NT2/D1 (cell line): ENCODE measurements around the gene DOCK1.

Experiments used
- DNase-seq: peaks from one replicate; pipeline ENCODE4 v3.0.0-alpha.2; 2011; ENCODE audit warnings: low read depth, low spot score
- H3K27me3 ChIP-seq: 2 replicates; pipeline ENCODE4 v1.6.0; 2011; ENCODE audit warnings: mild to moderate bottlenecking; ENCODE audit not compliant: insufficient read length, insufficient read depth
- H3K36me3 ChIP-seq: 2 replicates; pipeline ENCODE4 v1.6.1; 2011; ENCODE audit warnings: mild to moderate bottlenecking, low read length, mixed read lengths; ENCODE audit not compliant: insufficient read depth, insufficient read length
- H3K4me1 ChIP-seq: 2 replicates; pipeline ENCODE4 v1.5.1; 2011; ENCODE audit not compliant: insufficient read depth, insufficient read length
- H3K4me3 ChIP-seq: 2 replicates; pipeline ENCODE4 v1.5.1; 2011; ENCODE audit warnings: low read depth; ENCODE audit not compliant: insufficient read length
- H3K9ac ChIP-seq: 2 replicates; pipeline ENCODE4 v1.6.0; 2011; ENCODE audit warnings: low read depth; ENCODE audit not compliant: insufficient read length
- H3K9me3 ChIP-seq: 2 replicates; pipeline ENCODE4 v1.5.1; 2011; ENCODE audit warnings: mild to moderate bottlenecking, low read length; ENCODE audit not compliant: insufficient read depth
- SUZ12 ChIP-seq: IDR thresholded peaks from 2 replicates; pipeline ENCODE4 v1.6.1; 2011; ENCODE audit not compliant: insufficient read length, insufficient read depth; ENCODE audit errors: extremely low read depth
- YY1 ChIP-seq: IDR thresholded peaks from 2 replicates; pipeline ENCODE4 v1.6.1; 2011; ENCODE audit not compliant: insufficient read length, insufficient read depth
- ZNF274 ChIP-seq: IDR thresholded peaks from 2 replicates; pipeline ENCODE4 v1.6.1; 2011; ENCODE audit warnings: mild to moderate bottlenecking, low read depth, low read length

Gene DOCK1

GRCh38 chr10:127071126-127071525 is 165.9 kb downstream of the DOCK1 start:
- Histone ChIP-seq H3K4me1 (no peaks in the 10 kb centered on the region), H3K36me3 (peaks cover 37% of the 10 kb centered on the region), H3K9ac (no peak overlapping the region), H3K4me3 (no peak overlapping the region), H3K9me3 (no peaks in the 10 kb centered on the region), H3K27me3 (no peaks in the 10 kb centered on the region)
- no peak for DNase-seq
- no peak for TF ChIP-seq YY1
- TF ChIP-seq SUZ12: no peak
- TF ChIP-seq ZNF274: no peak

GRCh38 chr10:127073666-127074065 is 168.4 kb downstream of the DOCK1 start:
- no peak for TF ChIP-seq YY1
- no peak for TF ChIP-seq SUZ12
- TF ChIP-seq ZNF274: no peak
- Histone ChIP-seq H3K9ac (no peak overlapping the region), H3K9me3 (no peaks in the 10 kb centered on the region), H3K36me3 (peaks cover 28% of the 10 kb centered on the region), H3K4me3 (no peak overlapping the region), H3K4me1 (peaks cover 2% of the 10 kb centered on the region), H3K27me3 (no peaks in the 10 kb centered on the region)
- DNase-seq: no peak

GRCh38 chr10:127079392-127079791 is 174.2 kb downstream of the DOCK1 start:
- peaks cover 6% of the 10 kb centered on the region for H3K36me3 ChIP-seq
- no peak overlapping the region for H3K4me3 ChIP-seq
- H3K27me3 ChIP-seq: no peaks in the 10 kb centered on the region
- TF ChIP-seq YY1: no peak
- no peak for TF ChIP-seq SUZ12
- no peak for TF ChIP-seq ZNF274
- H3K9me3 ChIP-seq: no peaks in the 10 kb centered on the region
- no peak for DNase-seq
- H3K9ac ChIP-seq: no peak overlapping the region
- peaks cover 2% of the 10 kb centered on the region for H3K4me1 ChIP-seq

- no peak for DNase-seq
- Histone ChIP-seq H3K36me3 (peaks cover 6% of the 10 kb centered on the region), H3K9ac (no peak overlapping the region), H3K27me3 (no peaks in the 10 kb centered on the region), H3K4me1 (peaks cover 2% of the 10 kb centered on the region), H3K9me3 (no peaks in the 10 kb centered on the region), H3K4me3 (no peak overlapping the region)
- TF ChIP-seq YY1 (no peak), SUZ12 (no peak), ZNF274 (no peak)
Measured at GRCh38 chr10:127080317-127080716, 175.1 kb downstream of the DOCK1 start.

- no peak overlapping the region for H3K4me3 ChIP-seq
- no peaks in the 10 kb centered on the region for H3K36me3 ChIP-seq
- DNase-seq: no peak
- no peak overlapping the region for H3K9ac ChIP-seq
- no peaks in the 10 kb centered on the region for H3K27me3 ChIP-seq
- no peaks in the 10 kb centered on the region for H3K4me1 ChIP-seq
- TF ChIP-seq ZNF274 (no peak), SUZ12 (no peak), YY1 (no peak)
- no peaks in the 10 kb centered on the region for H3K9me3 ChIP-seq
Measured at GRCh38 chr10:127081851-127082345, 176.7 kb downstream of the DOCK1 start.

GRCh38 chr10:127082651-127083050 is 177.4 kb downstream of the DOCK1 start:
- no peak for TF ChIP-seq ZNF274

GRCh38 chr10:127085957-127086356 is 180.7 kb downstream of the DOCK1 start:
- Histone ChIP-seq H3K9me3 (no peaks in the 10 kb centered on the region), H3K4me3 (no peak overlapping the region), H3K4me1 (no peaks in the 10 kb centered on the region), H3K36me3 (no peaks in the 10 kb centered on the region), H3K9ac (no peak overlapping the region), H3K27me3 (no peaks in the 10 kb centered on the region)
- no peak for TF ChIP-seq ZNF274
- TF ChIP-seq SUZ12: no peak
- TF ChIP-seq YY1: no peak
- DNase-seq: no peak

More at GRCh38 chr10:127082651-127083050, 177.4 kb downstream of the DOCK1 start:
- no peak for DNase-seq
- Histone ChIP-seq H3K4me3 (no peak overlapping the region), H3K4me1 (no peaks in the 10 kb centered on the region), H3K9me3 (no peaks in the 10 kb centered on the region), H3K36me3 (no peaks in the 10 kb centered on the region), H3K9ac (no peak overlapping the region), H3K27me3 (no peaks in the 10 kb centered on the region)
